H1 (cell line): Measurements from ENCODE around the gene MACROD2. TPM values are rescaled to one million over a fixed set of nuclear protein-coding genes. Genes with fewer than 3 reads are reported as not detected.

ENCODE experiments used
- CTCF ChIA-PET: fragments of 300-600 bp; sonication (Branson Sonifier 250); formaldehyde crosslinking; loops from one replicate; lab custom pipeline; 2021; ENCODE audit not compliant: partially characterized antibody; lab: Charles Lee
- POLR2A ChIA-PET: fragments of 300-600 bp; sonication (Branson Sonifier 250); formaldehyde crosslinking; loops from one replicate; lab custom pipeline; 2021; ENCODE audit warnings: inconsistent platforms; ENCODE audit not compliant: partially characterized antibody; lab: Charles Lee
- DNase-seq, 2 experiments: peaks; one replicate each; pipeline versions ENCODE4 v3.0.0 to v3.0.0-alpha.2; 2010 to 2022; ENCODE audit warnings: low spot score in 2 of 2, low read depth in 1 of 2, mixed read lengths in 1 of 2
- FAIRE-seq: peaks from 2 replicates; lab custom pipeline; 2011; peaks lifted over from hg19 to GRCh38; lab: Jason Lieb, UNC
- H2AFZ ChIP-seq: 2 replicates; pipeline ENCODE4 v1.8.1; 2012; ENCODE audit warnings: low read length, inconsistent platforms
- H2AK5ac ChIP-seq: 2 replicates; pipeline ENCODE4 v1.6.1; 2013; ENCODE audit warnings: low read depth, low read length
- H2BK120ac ChIP-seq: replicated peaks from 2 replicates; pipeline ENCODE3; 2013; ENCODE audit warnings: low read depth, low read length, inconsistent platforms
- H2BK12ac ChIP-seq: 2 replicates; pipeline ENCODE4 v1.6.1; 2013; ENCODE audit warnings: low read depth, low read length
- H2BK15ac ChIP-seq: 2 replicates; pipeline ENCODE4 v1.6.1; 2013; ENCODE audit warnings: low read length
- H2BK20ac ChIP-seq: 2 replicates; pipeline ENCODE4 v1.6.1; 2013; ENCODE audit warnings: low read length
- H2BK5ac ChIP-seq: 2 replicates; pipeline ENCODE4 v1.6.1; 2013; ENCODE audit warnings: low read depth, low read length
- H3K14ac ChIP-seq: 2 replicates; pipeline ENCODE4 v1.6.1; 2013; ENCODE audit warnings: inconsistent platforms; ENCODE audit not compliant: insufficient read length
- H3K18ac ChIP-seq: 2 replicates; pipeline ENCODE4 v1.6.1; 2013; ENCODE audit warnings: low read length; ENCODE audit errors: extremely low read depth
- H3K23ac ChIP-seq: 2 replicates; pipeline ENCODE4 v1.6.1; 2013; ENCODE audit warnings: inconsistent platforms; ENCODE audit not compliant: insufficient read length
- H3K23me2 ChIP-seq: 2 replicates; pipeline ENCODE4 v1.6.1; 2013; ENCODE audit warnings: low read depth, low read length
- H3K27ac ChIP-seq: 2 replicates; pipeline ENCODE4 v1.6.1; 2011; ENCODE audit warnings: low read depth, low read length, inconsistent platforms
- H3K27me3 ChIP-seq, 4 experiments: replicated peaks in 1 of 4; 1 replicate in 1 of 4; 2 replicates in 3 of 4; pipeline versions ENCODE4 v1.6.1 to v1.8.1; 2011 to 2013; ENCODE audit warnings: low read length in 3 of 4, mild to moderate bottlenecking in 3 of 4, inconsistent platforms in 2 of 4, mixed read lengths in 2 of 4, moderate library complexity in 1 of 4; ENCODE audit not compliant: control insufficient read depth in 3 of 4, insufficient read depth in 3 of 4; ENCODE audit errors: extremely low read depth in 1 of 4
- H3K36me3 ChIP-seq, 4 experiments: 2 replicates each; pipeline versions ENCODE4 v1.6.1 to v1.8.1; 2011 to 2013; ENCODE audit warnings: mild to moderate bottlenecking in 4 of 4, low read length in 3 of 4, moderate library complexity in 2 of 4, control low read depth in 1 of 4, inconsistent platforms in 1 of 4; ENCODE audit not compliant: insufficient read depth in 4 of 4, control insufficient read depth in 2 of 4
- H3K4ac ChIP-seq: replicated peaks from 2 replicates; pipeline ENCODE3; 2013; ENCODE audit warnings: low read length, low read depth, mixed read lengths, inconsistent platforms; ENCODE audit not compliant: insufficient read length
- H3K4me1 ChIP-seq, 4 experiments: replicated peaks in 1 of 4; 1 replicate in 1 of 4; 2 replicates in 3 of 4; pipeline versions ENCODE4 v1.6.1 to v1.8.1; 2011 to 2013; ENCODE audit warnings: low read length in 3 of 4, inconsistent platforms in 2 of 4, mixed read lengths in 1 of 4; ENCODE audit not compliant: insufficient read depth in 4 of 4, control insufficient read depth in 3 of 4
- H3K4me2 ChIP-seq, 2 experiments: 2 replicates each; pipeline versions ENCODE4 v1.6.1 to v1.8.1; 2011 to 2013; ENCODE audit warnings: low read depth in 2 of 2, low read length in 2 of 2, control low read depth in 1 of 2, inconsistent platforms in 1 of 2, mild to moderate bottlenecking in 1 of 2; ENCODE audit not compliant: insufficient read depth in 1 of 2
- H3K4me3 ChIP-seq, 4 experiments: fragments of 200-600, 300-600 bp in 1 of 4; sonication (generic), shearing (Covaris generic), sonication (Bioruptor Twin) in 1 of 4; 2 replicates each; pipeline versions ENCODE4 v1.5.1 to v1.8.1; 2011 to 2016; ENCODE audit warnings: low read length in 4 of 4, low read depth in 3 of 4, control low read depth in 2 of 4, inconsistent platforms in 2 of 4, mild to moderate bottlenecking in 2 of 4, mixed read lengths in 1 of 4, moderate library complexity in 1 of 4; ENCODE audit not compliant: insufficient read depth in 2 of 4; ENCODE audit errors: extremely low read depth in 1 of 4
- H3K56ac ChIP-seq: replicated peaks from 2 replicates; pipeline ENCODE3; 2013; ENCODE audit warnings: low read depth, mild to moderate bottlenecking, mixed read lengths, low read length, inconsistent platforms; ENCODE audit not compliant: insufficient read length
- H3K79me1 ChIP-seq: 2 replicates; pipeline ENCODE4 v1.6.1; 2013; ENCODE audit warnings: low read depth, low read length, control low read depth
- H3K79me2 ChIP-seq, 2 experiments: 2 replicates each; pipeline versions ENCODE4 v1.6.1 to v1.8.1; 2012 to 2013; ENCODE audit warnings: low read length in 2 of 2, mild to moderate bottlenecking in 2 of 2, inconsistent platforms in 1 of 2; ENCODE audit not compliant: insufficient read depth in 2 of 2, control insufficient read depth in 1 of 2
- H3K9ac ChIP-seq, 4 experiments: replicated peaks in 1 of 4; 1 replicate in 1 of 4; 2 replicates in 3 of 4; pipeline versions ENCODE4 v1.6.1 to v1.8.1; 2011 to 2013; ENCODE audit warnings: low read depth in 3 of 4, low read length in 3 of 4, control low read depth in 2 of 4, mild to moderate bottlenecking in 2 of 4, moderate library complexity in 2 of 4, inconsistent platforms in 1 of 4; ENCODE audit errors: extremely low read depth in 1 of 4
- H3K9me3 ChIP-seq, 2 experiments: 2 replicates each; pipeline versions ENCODE4 v1.6.1 to v1.8.1; 2012 to 2013; ENCODE audit warnings: mild to moderate bottlenecking in 2 of 2, moderate library complexity in 2 of 2, control low read depth in 1 of 2, inconsistent platforms in 1 of 2, low read depth in 1 of 2, low read length in 1 of 2, mixed read lengths in 1 of 2; ENCODE audit not compliant: insufficient read depth in 2 of 2
- H4K20me1 ChIP-seq, 2 experiments: replicated peaks in 1 of 2; 2 replicates each; pipeline versions ENCODE3 to v1.8.1; 2011 to 2013; ENCODE audit warnings: inconsistent platforms in 2 of 2, low read length in 2 of 2, mild to moderate bottlenecking in 1 of 2; ENCODE audit not compliant: insufficient read depth in 2 of 2, control insufficient read depth in 1 of 2
- H4K5ac ChIP-seq: 2 replicates; pipeline ENCODE4 v1.6.1; 2013; ENCODE audit warnings: low read length, low read depth, mixed read lengths, inconsistent platforms; ENCODE audit not compliant: insufficient read length
- H4K8ac ChIP-seq: 2 replicates; pipeline ENCODE4 v1.8.0; 2013; ENCODE audit warnings: mild to moderate bottlenecking, moderate library complexity, low read length, inconsistent platforms; ENCODE audit not compliant: insufficient read depth; ENCODE audit errors: extremely low read depth
- H4K91ac ChIP-seq: replicated peaks from 2 replicates; pipeline ENCODE3; 2013; ENCODE audit warnings: low read length, mixed read lengths, inconsistent platforms; ENCODE audit not compliant: insufficient read length
- RFX5 ChIP-seq: IDR thresholded peaks from 2 replicates; pipeline ENCODE4 v1.6.1; 2011; ENCODE audit warnings: low read depth, low read length, improper control_type of control experiment, borderline replicate concordance
- WGBS, 2 experiments: shearing (Covaris generic) in 1 of 2; methylation state at CpG; one replicate each; pipeline versions ENCODE4 v1.1.6 to v1.1.7; 2013 to 2015; ENCODE audit warnings: low lambda C conversion rate in 2 of 2, mixed read lengths in 2 of 2, inconsistent platforms in 1 of 2, low coverage in 1 of 2, missing lambda C conversion rate in 1 of 2; ENCODE audit not compliant: insufficient replicate concordance in 2 of 2, insufficient coverage in 1 of 2, insufficient read length in 1 of 2; ENCODE audit errors: extremely low coverage in 1 of 2, missing lambda C conversion rate in 1 of 2; 5-methylcytosine and 5-hydroxymethylcytosine counted together
- polyA plus RNA-seq, 7 experiments: library from polyadenylated mRNA; depleted of rRNA in 3 of 7; stranded (reverse) in 5 of 7; unstranded in 2 of 7; fragments of >200 nt in 5 of 7; fragments of 200-250 nt in 2 of 7; gene quantifications; 1 replicate in 5 of 7; 2 replicates in 1 of 7; 4 replicates in 1 of 7; pipeline versions ENCODE4 v1.2.1 to v1.2.3, GENCODE V29; 2011 to 2013; ENCODE audit warnings: missing spikeins in 2 of 7, mixed read lengths in 2 of 7
- total RNA-seq: library from RNA; stranded (reverse); fragmentation: NEBNext Ultra II Directional; extraction: Animal tissue kit (Norgen Biotek cat#: 25700); gene quantifications from 2 replicates; pipeline ENCODE4 v1.2.1, GENCODE V29; 2021

MACROD2 gene
- total and polyA plus RNA-seq, 2 of the 8 experiments (the other 6 are each of a cell fraction or from before 2014, with no cell fraction given): 0.70 to 3.9 TPM

DNA sequence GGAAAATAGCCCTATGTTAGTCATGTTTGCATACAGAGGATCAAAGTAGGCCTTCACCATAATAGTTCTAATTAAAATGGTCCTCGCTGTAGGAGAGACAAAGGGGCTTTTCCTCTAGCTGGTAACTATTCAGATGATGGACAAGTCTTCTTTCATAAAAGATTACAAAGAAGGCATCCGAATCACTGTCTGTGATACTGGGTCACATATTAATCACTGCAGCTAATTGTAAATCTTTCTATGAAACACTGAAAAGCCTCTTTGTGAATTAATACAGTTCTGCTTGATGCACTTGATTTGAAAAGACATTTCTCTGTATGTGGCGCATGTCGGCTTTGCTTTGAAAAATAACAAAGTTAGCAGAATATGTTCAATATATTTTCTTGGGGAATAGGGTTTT lies 2057.1 kb downstream of the MACROD2 start:
- H2AK5ac ChIP-seq: no peak overlapping the region
- H2BK12ac ChIP-seq: no peak overlapping the region
- ChIA-PET CTCF (no interaction called here), POLR2A (no interaction called here)
- H3K79me1 ChIP-seq: no peaks in the 10 kb centered on the region
- H3K36me3 ChIP-seq: no peaks in the 10 kb centered on the region
- 83% methylated on average over 4 of the region's 4 CpGs; no CpG with 5 or more reads in 1 of the 2 experiments for WGBS, 2 experiments
- H3K4me1 ChIP-seq: no peaks in the 10 kb centered on the region; a peak in 1 of 7 replicates
- no peaks in the 10 kb centered on the region for H4K20me1 ChIP-seq
- TF ChIP-seq RFX5: no peak
- no peak overlapping the region for H3K27ac ChIP-seq
- H2AFZ ChIP-seq: no peak overlapping the region
- no peak overlapping the region for H3K4me2 ChIP-seq
- no peaks in the 10 kb centered on the region for H3K79me2 ChIP-seq
- H3K9ac ChIP-seq: no peak overlapping the region
- H4K91ac ChIP-seq: no peak overlapping the region
- H2BK20ac ChIP-seq: no peak overlapping the region
- no peak overlapping the region for H3K4me3 ChIP-seq
- no peak overlapping the region for H3K14ac ChIP-seq
- H2BK15ac ChIP-seq: no peak overlapping the region
- H2BK120ac ChIP-seq: no peak overlapping the region
- H3K23ac ChIP-seq: no peak overlapping the region
- H4K5ac ChIP-seq: no peak overlapping the region
- no peak for FAIRE-seq
- DNase-seq: no peak
- no peak overlapping the region for H3K18ac ChIP-seq
- H4K8ac ChIP-seq: no peak overlapping the region
- peaks cover 0 to 3% of the 10 kb centered on the region in 2 experiments; a peak in 1 of 4 replicates for H3K9me3 ChIP-seq
- no peak overlapping the region for H2BK5ac ChIP-seq
- H3K27me3 ChIP-seq: no peaks in the 10 kb centered on the region
- H3K23me2 ChIP-seq: no peaks in the 10 kb centered on the region
- no peak overlapping the region for H3K56ac ChIP-seq
- no peak overlapping the region for H3K4ac ChIP-seq
